Thyroid gland (tissue), 4 donors: ENCODE measurements around the gene POLE4. TPM values are rescaled to one million over a fixed set of nuclear protein-coding genes. Genes with fewer than 3 reads are reported as not detected.

Experiments used
- DNase-seq, 2 donors: peaks; one replicate each; pipeline ENCODE4 v3.0.0-alpha.2; 2019
- H3K27ac ChIP-seq, 3 donors: fragments of 200-600 bp; sonication (generic); 1 replicate in 2 of 3; 2 replicates in 1 of 3; pipeline ENCODE4 v1.5.1; 2016 to 2019; ENCODE audit warnings: mild to moderate bottlenecking in 1 of 3, moderate library complexity in 1 of 3
- H3K27me3 ChIP-seq: fragments of 200-600 bp; sonication (generic); one replicate; pipeline ENCODE4 v1.5.1; 2019
- H3K36me3 ChIP-seq, 2 donors: fragments of 200-600 bp; sonication (generic); one replicate each; pipeline ENCODE4 v1.5.1; 2016 to 2019
- H3K4me1 ChIP-seq, 2 donors: fragments of 200-600 bp; sonication (generic); one replicate each; pipeline ENCODE4 v1.5.1; 2017 to 2019
- H3K4me3 ChIP-seq, 3 donors: fragments of 200-600 bp; sonication (generic); replicated peaks in 1 of 3; 1 replicate in 2 of 3; 2 replicates in 1 of 3; pipeline ENCODE4 v1.5.1; 2016; ENCODE audit warnings: mild to moderate bottlenecking in 1 of 3
- H3K9me3 ChIP-seq: fragments of 200-600 bp; sonication (generic); one replicate; pipeline ENCODE4 v1.5.1; 2017
- POLR2A ChIP-seq, 2 donors: fragments of 450-650 bp; IDR thresholded peaks; one replicate each; pipeline ENCODE4 v1.6.1; 2017; ENCODE audit warnings: antibody characterized with exemption in 2 of 2, mild to moderate bottlenecking in 2 of 2, moderate library complexity in 1 of 2
- WGBS, 2 donors: methylation state at CpG; one replicate each; pipeline ENCODE4 v1.1.5; 2017; 5-methylcytosine and 5-hydroxymethylcytosine counted together
- intact Hi-C: fragments of 100-400 bp; cut with DNase I; formaldehyde crosslinking; loops from one replicate; pipeline ENCODE4 v1.15.1; 2023
- total RNA-seq, 4 donors: library from RNA; depleted of rRNA; stranded (reverse); fragments of >200 nt; gene quantifications; one replicate each; pipeline ENCODE4 v1.2.3, GENCODE V29; 2016
- TF ChIP-seq, protein P1 (sequence below), 6 experiments: fragments of 200-600 bp in 3 of 6; fragments of 450-650 bp in 3 of 6; sonication (generic) in 3 of 6; IDR thresholded peaks; one replicate each; pipeline ENCODE4 v1.5.1; 2016 to 2019; ENCODE audit warnings: antibody characterized with exemption in 6 of 6, mild to moderate bottlenecking in 2 of 6, inconsistent platforms in 1 of 6, moderate library complexity in 1 of 6

Gene POLE4
- total RNA-seq, 4 donors from 2014 or later: 18.1 to 37.6 (median 26.6) TPM

GRCh38 chr2:74930811-74931486, 27.5 kb upstream of the POLE4 start:
- Histone ChIP-seq H3K27ac (no peak overlapping the region), H3K36me3 (no peaks in the 10 kb centered on the region), H3K27me3 (no peaks in the 10 kb centered on the region), H3K4me3 (no peak overlapping the region), H3K9me3 (no peaks in the 10 kb centered on the region), H3K4me1 (peaks cover 0 to under 1% of the 10 kb centered on the region in 2 donors)
- DNase-seq: no peak
- no peak for TF ChIP-seq POLR2A (IDR thresholded peaks at IDR 0.05)
- TF ChIP-seq, protein P1, sequence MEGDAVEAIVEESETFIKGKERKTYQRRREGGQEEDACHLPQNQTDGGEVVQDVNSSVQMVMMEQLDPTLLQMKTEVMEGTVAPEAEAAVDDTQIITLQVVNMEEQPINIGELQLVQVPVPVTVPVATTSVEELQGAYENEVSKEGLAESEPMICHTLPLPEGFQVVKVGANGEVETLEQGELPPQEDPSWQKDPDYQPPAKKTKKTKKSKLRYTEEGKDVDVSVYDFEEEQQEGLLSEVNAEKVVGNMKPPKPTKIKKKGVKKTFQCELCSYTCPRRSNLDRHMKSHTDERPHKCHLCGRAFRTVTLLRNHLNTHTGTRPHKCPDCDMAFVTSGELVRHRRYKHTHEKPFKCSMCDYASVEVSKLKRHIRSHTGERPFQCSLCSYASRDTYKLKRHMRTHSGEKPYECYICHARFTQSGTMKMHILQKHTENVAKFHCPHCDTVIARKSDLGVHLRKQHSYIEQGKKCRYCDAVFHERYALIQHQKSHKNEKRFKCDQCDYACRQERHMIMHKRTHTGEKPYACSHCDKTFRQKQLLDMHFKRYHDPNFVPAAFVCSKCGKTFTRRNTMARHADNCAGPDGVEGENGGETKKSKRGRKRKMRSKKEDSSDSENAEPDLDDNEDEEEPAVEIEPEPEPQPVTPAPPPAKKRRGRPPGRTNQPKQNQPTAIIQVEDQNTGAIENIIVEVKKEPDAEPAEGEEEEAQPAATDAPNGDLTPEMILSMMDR (IDR thresholded peaks at IDR 0.05): no peak
- WGBS, 2 donors: 85 to 90% methylated on average over 8 of the region's 8 CpGs
- intact Hi-C loops: no loop called here

GRCh38 chr2:74931940-74932339, 26.5 kb upstream of the POLE4 start:
- no peaks in the 10 kb centered on the region for H3K4me1 ChIP-seq
- H3K27me3 ChIP-seq: no peaks in the 10 kb centered on the region
- DNase-seq: no peak
- intact Hi-C loops: no loop called here
- no peak overlapping the region for H3K27ac ChIP-seq
- WGBS, 2 donors: 88 to 89% methylated on average over 2 of the region's 2 CpGs
- TF ChIP-seq, protein P1 (IDR thresholded peaks at IDR 0.05): no peak
- TF ChIP-seq POLR2A (IDR thresholded peaks at IDR 0.05): no peak
- no peaks in the 10 kb centered on the region for H3K36me3 ChIP-seq
- no peaks in the 10 kb centered on the region for H3K9me3 ChIP-seq
- H3K4me3 ChIP-seq: no peak overlapping the region

- H3K27me3 ChIP-seq: no peaks in the 10 kb centered on the region
- H3K4me3 ChIP-seq: no peak overlapping the region
- 78 to 79% methylated on average over 4 of the region's 4 CpGs for WGBS, 2 donors
- TF ChIP-seq POLR2A (IDR thresholded peaks at IDR 0.05): no peak
- TF ChIP-seq, protein P1 (IDR thresholded peaks at IDR 0.05): no peak
- no peaks in the 10 kb centered on the region for H3K36me3 ChIP-seq
- intact Hi-C loops: no loop called here
- no peak overlapping the region for H3K27ac ChIP-seq
- DNase-seq: no peak
- no peaks in the 10 kb centered on the region for H3K9me3 ChIP-seq
- H3K4me1 ChIP-seq: no peaks in the 10 kb centered on the region
Observed at GRCh38 chr2:74935975-74936391, 22.5 kb upstream of the POLE4 start.

DNA sequence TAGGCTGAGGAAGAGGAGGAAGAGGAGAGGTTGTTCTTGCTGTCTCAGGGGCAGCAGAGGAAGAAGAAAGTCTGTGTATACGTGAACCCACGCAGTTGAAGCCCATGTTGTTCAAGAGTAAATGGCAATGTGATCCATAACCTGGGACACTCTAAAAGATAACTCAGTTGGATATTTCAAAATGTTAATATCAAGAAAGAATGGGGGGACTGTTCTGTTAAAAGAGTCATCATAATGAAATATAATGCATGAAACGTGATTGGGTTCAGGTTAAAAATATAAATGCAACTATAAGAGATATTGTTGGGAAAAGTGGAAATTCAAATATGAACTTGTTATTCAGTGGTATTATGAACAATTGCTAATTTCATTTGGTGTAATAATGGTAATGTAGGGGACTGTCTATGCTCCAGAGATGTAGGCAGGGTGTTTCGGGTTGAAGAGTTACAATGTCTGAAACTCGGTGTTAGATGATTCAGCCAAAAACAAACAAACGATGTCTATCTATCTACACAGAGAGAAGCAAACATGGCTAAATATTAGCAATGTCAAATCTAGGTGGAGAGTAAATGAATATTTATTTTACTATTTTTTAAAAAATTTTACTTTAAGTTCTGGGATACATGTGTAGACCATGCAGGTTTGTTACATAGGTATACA, 21.1 kb upstream of the POLE4 start:
- no peaks in the 10 kb centered on the region for H3K27me3 ChIP-seq
- H3K27ac ChIP-seq: no peak overlapping the region
- H3K9me3 ChIP-seq: no peaks in the 10 kb centered on the region
- intact Hi-C loops: no loop called here
- H3K4me1 ChIP-seq: no peaks in the 10 kb centered on the region
- no peak overlapping the region for H3K4me3 ChIP-seq
- no peaks in the 10 kb centered on the region for H3K36me3 ChIP-seq
- no peak for DNase-seq
- no peak for TF ChIP-seq POLR2A (IDR thresholded peaks at IDR 0.05)
- TF ChIP-seq, protein P1 (IDR thresholded peaks at IDR 0.05): no peak
- 96 to 97% methylated on average over 6 of the region's 6 CpGs for WGBS, 2 donors

DNA sequence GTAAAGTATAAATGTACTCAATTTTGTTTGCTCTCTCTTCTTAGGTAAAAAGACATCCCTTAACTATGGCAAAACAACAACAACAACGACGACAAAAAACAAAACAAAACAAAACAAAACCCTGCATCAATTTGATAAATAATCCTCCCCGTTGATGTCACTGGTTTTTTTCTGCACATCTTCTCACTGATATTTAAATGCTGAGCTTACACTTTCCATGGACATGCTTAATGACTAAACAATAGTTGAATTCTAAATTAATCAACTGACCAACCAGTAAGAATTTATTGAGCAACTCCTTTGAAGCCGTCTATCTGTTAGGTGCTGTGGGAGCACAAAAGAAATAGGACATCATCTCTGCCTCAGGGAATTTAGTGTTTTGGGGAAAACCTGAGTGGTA, 20.2 kb upstream of the POLE4 start:
- Histone ChIP-seq H3K9me3 (no peaks in the 10 kb centered on the region), H3K4me3 (no peak overlapping the region), H3K36me3 (no peaks in the 10 kb centered on the region), H3K27ac (no peak overlapping the region), H3K27me3 (no peaks in the 10 kb centered on the region), H3K4me1 (no peaks in the 10 kb centered on the region)
- no peak for DNase-seq
- intact Hi-C loops: no loop called here
- TF ChIP-seq, protein P1 (IDR thresholded peaks at IDR 0.05): no peak
- TF ChIP-seq POLR2A (IDR thresholded peaks at IDR 0.05): no peak
- 94 to 95% methylated on average over 4 of the region's 4 CpGs for WGBS, 2 donors
